Bronchial epithelial cell (primary cell): ENCODE measurements around the gene HOXC10. TPM values are rescaled to one million over a fixed set of nuclear protein-coding genes. Genes with fewer than 3 reads are reported as not detected.

Experiments
- DNase-seq: peaks from one replicate; pipeline ENCODE4 v3.0.0-alpha.2; 2010; ENCODE audit warnings: low read depth
- FAIRE-seq: peaks from 2 replicates; lab custom pipeline; 2011; peaks lifted over from hg19 to GRCh38; lab: Jason Lieb, UNC
- H3K27me3 ChIP-seq: 2 replicates; pipeline ENCODE4 v1.5.1; 2011; ENCODE audit warnings: low read length; ENCODE audit not compliant: control insufficient read depth, insufficient read depth
- H3K36me3 ChIP-seq: 2 replicates; pipeline ENCODE4 v1.5.1; 2011; ENCODE audit warnings: low read length; ENCODE audit not compliant: control insufficient read depth, insufficient read depth
- H3K4me3 ChIP-seq: 2 replicates; pipeline ENCODE4 v1.5.1; 2011; ENCODE audit warnings: mild to moderate bottlenecking, low read depth, low read length, control low read depth
- CTCF ChIP-seq: IDR thresholded peaks from 2 replicates; pipeline ENCODE4 v1.5.1; 2011; ENCODE audit warnings: mild to moderate bottlenecking, moderate library complexity, low read length, control low read depth, inconsistent platforms; ENCODE audit not compliant: insufficient read depth, severe bottlenecking
- total RNA-seq: library from RNA; depleted of rRNA; stranded (reverse); fragments of >200 nt; gene quantifications from 2 replicates; pipeline ENCODE4 v1.2.1, GENCODE V29; 2014

Gene HOXC10
- total RNA-seq, 1 donor from 2014 or later, result not detected

- H3K27me3 ChIP-seq, result peaks cover 67% of the 10 kb centered on the region
These were observed 47.7 kb downstream of the HOXC10 start, which contains the start of gene HOXC5 for GRCh38 chr12:54032627-54033100. HOXC5 (plus strand) TSS chr12:54033050; CDS start chr12:54033123, 73 bp downstream.

DNA sequence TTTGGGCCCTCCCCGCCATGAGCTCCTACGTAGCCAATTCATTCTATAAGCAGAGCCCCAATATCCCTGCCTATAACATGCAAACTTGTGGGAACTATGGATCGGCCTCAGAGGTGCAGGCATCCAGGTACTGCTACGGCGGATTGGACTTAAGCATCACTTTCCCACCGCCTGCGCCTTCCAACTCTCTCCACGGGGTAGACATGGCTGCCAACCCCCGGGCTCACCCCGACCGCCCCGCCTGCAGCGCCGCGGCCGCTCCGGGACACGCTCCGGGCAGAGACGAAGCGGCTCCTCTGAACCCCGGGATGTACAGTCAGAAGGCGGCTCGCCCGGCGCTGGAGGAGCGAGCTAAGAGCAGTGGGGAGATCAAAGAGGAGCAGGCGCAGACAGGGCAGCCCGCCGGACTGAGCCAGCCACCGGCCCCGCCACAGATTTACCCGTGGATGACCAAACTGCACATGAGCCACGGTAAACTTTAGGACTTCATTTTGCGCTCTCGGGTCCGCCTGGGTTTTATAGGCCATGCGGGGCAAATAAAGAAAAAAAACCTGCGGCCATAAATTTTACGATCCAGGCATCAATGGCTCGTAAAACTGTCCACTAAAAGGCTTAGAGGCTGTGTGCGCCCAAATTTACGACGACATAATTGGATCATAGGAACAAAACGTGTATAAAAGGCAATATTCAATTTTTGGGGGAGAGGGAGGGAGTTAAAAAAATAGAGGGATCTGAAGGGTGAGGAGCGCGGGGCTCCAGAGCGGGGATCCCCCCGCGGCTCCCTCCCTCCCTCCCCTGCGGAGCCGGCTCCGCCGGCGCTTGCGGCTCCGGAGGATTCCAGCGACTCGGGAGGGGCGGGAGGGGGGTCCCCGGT lies 48.4 kb downstream of the HOXC10 start:
- FAIRE-seq (no peak), DNase-seq (no peak)
- H3K4me3 ChIP-seq, result no peak overlapping the region
- no peak for TF ChIP-seq CTCF
- H3K27me3 ChIP-seq, result peaks cover 70% of the 10 kb centered on the region
- H3K36me3 ChIP-seq, result no peaks in the 10 kb centered on the region

More at GRCh38 chr12:54032627-54033100, 47.7 kb downstream of the HOXC10 start, which contains the start of gene HOXC5:
- Histone ChIP-seq H3K36me3 (no peaks in the 10 kb centered on the region), H3K4me3 (no peak within 1 kb of the TSS)
- DNase-seq (peak; percentile 49), FAIRE-seq (no peak)
- TF ChIP-seq CTCF, result peak; percentile 94

GRCh38 chr12:54033980-54034784 lies 49.2 kb downstream of the HOXC10 start:
- FAIRE-seq (no peak), DNase-seq (no peak)
- Histone ChIP-seq H3K4me3 (no peak overlapping the region), H3K36me3 (no peaks in the 10 kb centered on the region), H3K27me3 (peaks cover 71% of the 10 kb centered on the region)
- TF ChIP-seq CTCF, result no peak

DNA sequence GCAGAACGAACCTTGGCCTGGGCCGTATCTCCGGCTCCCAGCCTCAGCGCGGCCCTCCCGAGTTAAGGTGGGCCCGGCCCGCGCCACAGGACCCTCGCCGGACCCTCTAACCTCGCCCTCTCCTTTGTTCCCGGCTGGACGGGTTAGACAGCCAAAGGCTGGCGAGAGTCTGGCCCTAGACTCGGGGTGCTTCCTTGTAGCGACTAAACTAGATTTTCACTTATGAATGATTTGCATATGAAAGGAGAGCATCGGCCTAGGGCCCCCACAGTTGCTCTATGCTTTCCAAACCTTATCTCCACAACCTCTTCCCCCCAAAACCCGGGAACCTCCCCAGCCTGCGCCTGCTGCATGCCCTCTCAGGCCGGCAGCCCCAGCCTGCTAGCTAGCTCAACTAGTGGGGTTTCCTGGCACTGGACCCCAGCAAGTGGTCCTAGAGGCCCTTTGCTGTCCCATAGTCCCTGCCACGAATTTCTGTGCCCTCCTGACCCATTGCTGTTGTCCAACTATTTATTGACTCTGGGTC lies 49.9 kb downstream of the HOXC10 start:
- TF ChIP-seq CTCF, result no peak
- no peaks in the 10 kb centered on the region for H3K36me3 ChIP-seq
- FAIRE-seq, result no peak
- H3K4me3 ChIP-seq, result no peak overlapping the region
- H3K27me3 ChIP-seq, result peaks cover 71% of the 10 kb centered on the region
- no peak for DNase-seq

GRCh38 chr12:54035568-54036264 lies 50.8 kb downstream of the HOXC10 start:
- no peak for TF ChIP-seq CTCF
- H3K27me3 ChIP-seq, result peaks cover 68% of the 10 kb centered on the region
- FAIRE-seq (no peak), DNase-seq (no peak)
- H3K36me3 ChIP-seq, result no peaks in the 10 kb centered on the region
- no peak overlapping the region for H3K4me3 ChIP-seq
